Eye (tissue), 1 donor: ENCODE results near the gene PARVG.
"Not testable (repeated sequence)": the region's sequence is repeated elsewhere in the genome, so short reads cannot be mapped to it uniquely, and the experiment has no call there.

Source experiments
- DNase-seq: peaks from one replicate; pipeline ENCODE4 v3.0.0-alpha.2; 2015

The PARVG gene

DNA sequence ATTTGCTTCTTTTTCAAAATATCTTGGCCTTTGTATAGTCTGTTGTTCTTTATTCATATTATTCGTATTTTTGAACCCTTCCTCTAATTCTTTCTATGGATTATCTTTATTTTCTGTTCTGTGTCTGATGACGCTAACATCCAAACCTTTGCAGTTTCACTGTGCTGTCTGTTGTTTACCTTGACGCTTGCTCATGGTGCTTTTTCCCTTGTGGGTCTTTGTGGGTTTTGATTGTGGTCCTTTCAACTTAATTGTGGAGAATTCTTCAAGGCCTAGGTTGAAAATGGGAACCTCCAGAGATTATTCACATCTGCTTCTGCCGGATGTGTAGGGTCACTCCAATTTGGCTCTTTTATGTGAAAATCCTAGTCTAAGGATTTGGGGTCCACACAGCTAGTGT is 34.6 kb downstream of the PARVG start:
- no peak for DNase-seq

DNA sequence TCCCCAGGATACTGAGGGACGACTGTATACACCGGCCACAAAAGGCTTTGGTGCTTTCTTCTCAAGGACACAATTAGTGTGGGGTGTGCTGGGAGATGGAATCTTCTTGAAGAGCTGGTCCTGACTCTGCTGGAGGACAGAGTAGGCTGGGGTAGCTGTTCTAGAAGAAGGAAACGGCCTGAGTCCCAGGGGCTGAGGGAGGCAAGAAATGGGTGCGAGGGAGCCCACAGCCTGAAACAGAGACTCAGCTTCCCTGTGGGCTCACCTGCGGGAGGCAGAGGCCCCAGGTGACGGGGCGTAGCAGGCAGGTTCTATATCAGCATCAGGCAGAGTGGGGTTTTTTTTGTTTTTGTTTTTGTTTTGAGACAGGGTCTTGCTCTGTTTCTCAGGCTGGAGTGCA is 36.6 kb downstream of the PARVG start:
- no peak for DNase-seq

DNA sequence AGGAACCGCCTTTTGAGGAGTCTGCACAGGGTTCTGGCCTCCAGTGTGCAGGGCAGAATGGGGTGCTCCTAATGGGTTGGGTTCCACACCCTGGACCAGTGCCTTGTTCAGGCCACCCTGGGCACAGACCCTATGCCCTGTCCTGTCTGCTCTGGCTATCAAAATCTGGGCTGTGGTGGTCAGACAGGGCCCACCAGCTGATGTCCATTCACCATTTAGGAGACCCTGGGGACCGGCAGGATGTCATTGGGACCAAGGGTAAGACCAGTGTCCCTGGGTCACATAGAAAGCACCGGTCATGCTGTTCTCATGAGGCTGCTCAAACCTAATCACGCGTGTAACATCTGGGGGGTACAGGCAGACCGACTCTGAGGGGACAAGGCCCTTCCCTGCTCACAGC is 37.3 kb downstream of the PARVG start:
- DNase-seq = no peak

DNA sequence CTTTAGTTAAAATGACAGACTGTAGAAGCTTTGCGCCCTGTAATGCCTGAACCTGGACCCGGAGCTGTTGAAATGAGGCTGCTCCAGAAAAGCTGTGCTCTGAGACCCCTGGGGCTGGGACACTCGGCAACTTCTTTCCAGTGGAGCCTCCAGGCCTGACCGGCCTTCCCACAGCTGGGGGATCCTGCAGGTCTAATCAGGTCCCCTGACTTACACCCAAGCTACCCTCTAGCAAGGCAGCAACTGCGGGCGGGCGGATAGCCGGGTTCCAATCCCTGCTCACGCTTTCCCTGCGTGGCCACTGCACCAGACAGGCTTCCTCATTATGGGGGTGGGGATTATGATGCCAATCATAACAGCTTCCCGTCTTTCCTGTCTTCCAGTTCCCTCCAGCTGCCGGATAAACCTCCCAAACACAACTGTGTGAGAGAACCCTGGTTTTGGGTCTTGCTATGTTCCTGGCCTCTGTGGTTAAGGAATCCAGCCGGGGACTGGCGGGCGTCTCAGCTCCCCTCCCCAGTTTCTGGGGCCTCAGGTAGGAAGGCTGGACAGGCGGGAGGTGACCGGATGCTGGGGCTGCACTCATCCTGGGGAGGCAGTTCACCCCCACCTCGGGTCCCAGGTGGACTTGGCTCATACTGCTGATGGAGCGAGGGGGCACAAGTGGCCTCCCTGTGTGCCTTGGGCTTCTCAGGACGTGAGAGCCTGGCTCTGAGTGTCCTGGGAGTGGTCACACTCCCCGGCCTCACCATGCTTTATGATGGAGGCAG is 38.6 kb downstream of the PARVG start:
- no peak for DNase-seq

DNA sequence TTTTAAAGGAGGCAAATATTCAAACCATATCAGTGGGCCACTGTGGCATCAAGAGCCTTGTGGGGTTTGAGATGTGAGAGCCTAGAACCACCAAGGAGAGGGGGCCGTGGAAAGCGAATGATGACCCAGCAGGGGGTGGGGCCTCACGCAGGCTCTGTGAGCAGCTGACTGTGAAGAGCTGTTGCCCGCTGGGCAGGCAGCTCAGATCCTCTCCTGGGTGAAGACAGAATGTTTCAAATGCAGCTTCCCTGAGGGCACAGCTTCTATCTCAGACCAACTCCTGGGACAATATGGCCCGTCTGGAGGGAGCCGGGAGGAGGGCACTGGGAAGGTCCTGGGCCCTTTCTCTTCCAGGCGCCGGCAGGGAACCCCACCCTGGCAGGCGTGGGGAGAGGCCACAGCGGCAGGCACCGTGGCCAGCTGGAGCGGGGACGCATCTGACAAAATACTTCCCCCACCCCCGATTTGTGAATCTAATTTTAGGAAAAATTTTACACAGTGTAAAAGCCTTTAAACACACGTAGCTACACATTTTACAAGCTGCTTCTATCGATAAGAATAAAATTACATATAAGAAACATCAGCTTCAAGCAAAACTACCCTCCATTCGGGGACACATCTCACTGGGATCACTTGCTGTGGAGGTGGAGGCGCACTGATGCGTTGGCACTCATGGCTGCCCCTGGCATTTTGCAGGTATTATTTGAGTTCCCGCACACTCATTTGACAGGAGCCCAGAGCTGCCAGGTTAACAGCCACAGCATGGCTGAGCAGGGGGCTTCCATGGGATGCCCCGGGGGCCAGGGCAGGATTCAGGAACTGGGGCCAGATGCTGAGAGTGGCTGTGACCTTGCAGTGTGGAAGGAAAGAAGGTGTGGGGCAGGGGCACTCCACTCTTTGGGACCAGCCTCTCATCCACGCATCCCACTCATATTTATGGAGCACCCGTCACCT is 40.3 kb downstream of the PARVG start:
- DNase-seq = no peak

DNA sequence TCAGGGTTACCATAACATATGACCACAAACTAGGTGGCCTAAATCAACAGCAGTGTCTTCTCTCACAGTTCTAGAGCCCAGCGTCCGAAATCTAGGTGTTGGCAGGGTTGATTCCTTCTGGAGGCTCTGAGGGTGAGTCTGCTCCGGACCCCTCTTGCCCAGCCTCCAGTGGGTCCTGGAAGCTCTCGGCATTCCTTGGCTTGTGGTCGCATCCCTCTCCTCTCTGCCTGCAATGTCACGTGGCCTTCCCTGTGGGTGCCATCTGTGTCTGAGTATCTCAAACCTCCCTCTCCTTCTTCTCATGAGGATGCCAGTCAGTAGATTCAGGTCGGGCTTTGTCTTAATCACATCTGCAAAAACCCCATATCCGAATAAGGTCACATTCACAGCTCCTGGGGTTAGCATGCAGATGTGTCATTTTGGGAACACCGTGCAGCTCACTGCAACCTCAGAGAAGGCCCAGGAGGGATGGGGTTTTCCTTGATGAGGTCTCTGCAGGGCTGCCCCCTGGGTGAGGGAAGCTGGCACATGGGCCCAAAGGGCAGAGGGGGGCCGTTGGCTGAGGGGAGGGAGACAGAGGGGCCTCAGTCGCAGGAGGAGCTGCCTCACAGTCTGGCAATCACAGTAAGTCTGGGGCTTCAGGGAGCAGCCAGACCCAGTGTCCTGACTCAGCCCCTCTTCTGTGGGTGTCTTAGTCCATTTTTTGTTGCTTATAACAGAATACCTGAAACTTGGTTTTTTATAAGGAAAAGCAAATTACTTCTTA is 41.2 kb downstream of the PARVG start:
- no peak for DNase-seq

DNA sequence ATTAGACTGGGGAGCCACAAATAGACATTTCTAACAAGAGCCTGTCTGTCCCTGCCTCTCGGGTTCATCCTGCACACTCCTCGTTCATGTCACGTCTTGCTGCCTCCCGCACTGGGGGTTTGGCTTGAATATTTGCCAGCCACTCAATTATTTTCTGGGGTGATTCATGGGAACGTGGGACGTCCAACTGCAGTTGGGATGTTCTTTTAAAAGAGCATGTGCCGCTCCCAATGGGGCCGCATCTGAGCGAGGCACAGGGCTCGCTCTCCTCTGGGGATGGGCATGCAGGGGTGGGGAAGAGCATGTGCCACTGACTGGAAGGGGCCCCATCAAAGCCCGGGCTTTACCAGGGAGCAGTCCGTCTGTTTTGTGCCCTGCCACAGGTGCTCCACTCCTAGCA is 43.4 kb downstream of the PARVG start:
- peak; percentile 22 for DNase-seq

DNA sequence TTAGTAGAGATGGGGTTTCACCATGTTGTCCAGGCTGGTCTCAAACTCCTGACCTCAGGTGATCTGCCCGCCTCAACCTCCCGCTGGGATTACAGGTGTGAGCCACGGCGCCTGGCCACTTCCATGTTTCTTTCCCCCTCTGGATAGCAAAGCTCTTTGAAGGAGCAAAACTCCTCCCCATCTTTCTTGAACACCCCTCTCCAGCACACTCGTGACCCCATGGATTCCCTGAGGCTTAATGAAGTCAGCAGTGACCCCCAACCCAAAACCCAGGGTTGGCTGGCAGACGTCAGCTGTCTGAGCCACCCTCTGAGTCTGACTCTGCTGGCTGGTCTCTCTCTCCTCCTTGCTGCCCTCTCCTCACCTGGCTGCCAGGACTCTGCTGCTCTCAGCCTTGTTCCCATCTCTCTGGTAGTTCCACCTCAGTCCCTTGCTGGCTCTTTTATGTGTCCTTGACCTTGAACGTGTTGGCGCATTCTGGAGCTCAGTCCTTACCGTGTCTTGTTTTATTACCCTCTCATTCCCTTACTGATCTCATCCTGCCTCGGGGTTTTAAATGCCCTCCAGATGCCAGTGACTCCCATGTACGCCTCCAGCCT is 44.5 kb downstream of the PARVG start:
- DNase-seq = no peak

DNA sequence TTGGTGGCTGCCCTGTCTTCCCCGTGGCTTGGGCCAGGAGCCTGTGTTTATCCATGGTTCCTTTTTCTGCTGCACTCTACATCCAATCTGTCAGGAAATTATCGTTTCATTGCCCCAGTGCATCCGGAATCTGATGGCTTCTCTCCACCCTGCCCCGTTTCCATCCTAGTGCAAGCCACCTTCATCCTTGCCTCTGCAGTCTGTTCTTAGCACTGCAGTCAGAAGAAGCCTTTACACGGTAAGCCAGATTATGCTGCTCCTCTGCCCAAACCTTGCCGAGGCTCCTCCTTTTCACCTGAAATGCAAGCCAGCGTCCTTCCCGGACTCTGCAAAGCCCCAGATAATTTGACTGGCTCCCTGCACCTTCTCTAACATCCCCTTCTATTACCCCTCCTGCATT is 45.1 kb downstream of the PARVG start:
- DNase-seq = no peak

DNA sequence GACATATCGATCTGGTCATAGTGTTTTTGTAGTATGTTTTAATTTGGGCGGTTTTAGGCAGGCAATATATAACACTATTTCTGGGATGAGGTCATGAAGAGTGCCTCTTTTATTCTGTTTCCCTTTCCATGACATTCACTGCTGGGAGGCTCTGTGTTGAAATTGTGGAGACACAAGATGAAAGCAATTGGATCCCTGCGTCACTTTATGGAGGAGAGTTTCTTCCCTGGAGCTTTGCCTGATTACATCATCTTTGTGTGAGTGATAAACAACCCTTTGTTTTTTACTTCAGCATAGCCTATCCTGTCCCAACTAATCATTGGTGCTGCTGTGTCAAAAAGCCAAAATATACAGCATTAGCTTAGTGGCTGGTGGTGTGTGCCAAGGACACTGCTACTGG is 48.6 kb downstream of the PARVG start:
- DNase-seq = no peak

DNA sequence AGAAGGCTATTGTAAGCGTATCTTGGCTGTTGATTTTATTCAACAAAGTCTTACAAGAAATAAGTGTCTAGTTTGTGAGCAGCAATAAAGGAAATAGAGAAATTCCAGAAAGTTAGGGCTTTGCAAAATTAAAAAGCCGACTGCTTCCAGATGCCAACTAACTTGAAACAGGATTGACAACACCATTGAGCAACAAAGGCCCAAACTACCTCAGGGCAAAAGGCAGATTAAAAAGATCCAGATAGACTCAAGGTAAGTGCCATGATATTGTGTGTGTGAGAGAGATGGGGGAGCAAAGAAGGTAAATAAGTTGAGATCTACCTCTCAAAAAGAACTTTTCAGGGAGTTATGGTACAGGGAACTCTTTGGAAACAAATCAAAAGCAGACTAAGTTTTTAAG is 49.1 kb downstream of the PARVG start:
- no peak for DNase-seq

DNA sequence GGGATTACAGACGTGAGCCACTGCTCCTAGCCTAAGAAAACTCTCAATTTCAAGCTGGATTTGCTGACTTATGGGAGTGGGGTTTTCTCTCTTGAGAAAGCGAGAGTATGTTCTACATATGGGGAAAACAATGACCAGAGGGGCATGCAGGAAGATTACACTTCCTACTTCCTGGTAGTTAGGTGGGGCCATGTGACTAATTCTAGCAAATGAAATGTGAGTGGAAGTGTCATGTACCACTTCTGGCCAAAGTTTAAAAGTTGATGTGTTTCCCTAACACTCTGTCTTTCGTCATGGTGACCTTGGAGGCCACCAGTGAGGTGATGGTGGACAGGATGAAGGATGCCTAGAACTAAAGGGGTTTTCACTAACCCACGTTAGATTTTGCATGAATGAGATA is 50.5 kb downstream of the PARVG start:
- no peak for DNase-seq

DNA sequence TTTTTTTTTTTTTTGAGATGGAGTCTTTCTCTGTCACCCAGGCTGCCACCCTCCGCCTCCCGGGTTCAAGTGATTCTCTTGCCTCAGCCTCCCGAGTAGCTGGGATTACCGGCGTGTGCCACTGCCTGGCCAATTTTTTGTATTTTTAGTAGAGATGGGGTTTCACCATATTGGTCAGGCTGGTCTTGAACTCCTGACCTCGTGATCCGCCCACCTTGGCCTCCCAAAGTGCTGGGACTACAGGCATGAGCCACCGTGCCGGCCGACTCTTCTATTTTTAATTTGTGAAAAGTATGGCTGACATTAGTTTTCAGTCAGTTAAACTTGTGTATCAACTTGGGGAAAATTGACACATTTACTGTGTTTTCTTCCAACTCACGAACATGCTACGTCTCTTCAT is 53.6 kb downstream of the PARVG start:
- not testable (repeated sequence) for DNase-seq

DNA sequence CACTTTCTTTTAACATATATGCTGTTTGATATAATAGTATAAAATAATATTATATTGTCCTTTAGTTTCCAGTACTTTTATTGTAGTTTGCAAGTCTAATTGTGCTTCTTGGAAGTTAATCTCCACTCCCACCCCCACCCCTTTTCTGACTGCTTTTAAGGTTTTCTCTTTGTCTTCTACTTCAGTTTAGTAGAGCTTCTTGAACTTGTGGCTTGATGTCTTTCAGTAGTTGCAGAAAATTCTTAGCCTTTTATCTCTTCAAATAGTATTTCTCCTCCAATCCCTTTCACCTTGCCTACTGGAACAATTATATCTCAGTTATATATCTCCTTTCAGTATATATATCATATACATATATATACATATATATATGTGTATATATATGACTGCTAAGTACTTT is 56.6 kb downstream of the PARVG start:
- no peak for DNase-seq

DNA sequence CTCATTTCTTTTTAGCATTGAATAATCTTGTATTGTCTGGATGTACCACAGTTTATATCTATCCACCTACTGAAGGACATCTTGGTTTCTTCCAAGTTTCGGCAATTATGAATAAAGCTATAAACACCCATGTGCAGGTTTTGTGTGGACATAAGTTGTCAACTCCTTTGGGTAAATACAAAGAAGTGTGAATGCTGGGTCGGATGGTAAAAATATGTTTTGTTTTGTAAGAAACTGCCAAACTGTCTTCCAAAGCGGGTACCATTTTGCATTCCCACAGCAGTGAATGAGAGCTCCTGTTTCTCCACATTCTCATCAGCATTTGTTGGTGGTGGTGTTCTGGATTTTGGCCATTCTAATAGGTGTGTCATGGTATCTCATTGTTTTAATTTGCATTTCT is 60.4 kb downstream of the PARVG start:
- DNase-seq = not testable (repeated sequence)

DNA sequence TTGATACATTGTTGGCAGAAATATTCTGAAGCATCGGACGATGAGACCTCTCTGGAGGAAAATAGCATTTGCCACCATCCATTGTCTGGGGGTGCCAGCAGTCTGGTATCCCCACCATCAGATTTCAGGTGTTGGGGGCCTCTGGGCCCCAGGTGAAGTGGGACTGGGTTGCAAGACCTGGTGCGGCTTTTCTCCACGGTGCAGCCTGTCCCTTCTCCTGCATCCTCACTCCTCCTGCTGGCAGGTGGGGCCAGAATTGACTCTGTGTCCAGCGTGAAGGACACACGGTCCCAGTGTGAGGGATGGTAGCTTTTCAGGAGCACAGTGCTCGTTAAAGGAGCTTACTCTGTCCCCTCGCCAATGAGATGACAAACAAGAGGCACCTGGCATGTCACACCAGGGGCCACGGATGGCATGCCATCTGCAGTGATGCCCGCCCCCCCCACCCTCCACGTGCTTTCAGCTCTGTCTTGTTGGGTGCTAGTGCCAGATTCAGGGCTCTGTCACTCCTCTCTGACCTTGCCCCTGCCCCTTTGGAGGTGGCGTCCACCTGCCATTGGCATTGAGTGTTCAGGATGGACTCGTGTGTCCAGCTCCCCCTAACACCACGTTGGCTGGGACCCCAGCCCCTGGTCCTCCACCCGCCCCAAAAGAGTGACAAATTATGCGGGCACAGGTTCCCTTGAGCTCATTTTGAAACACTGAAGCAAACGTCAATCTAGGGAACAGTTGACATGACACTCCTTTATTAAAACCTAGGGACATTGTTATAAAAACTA is 62.4 kb downstream of the PARVG start:
- DNase-seq = no peak

DNA sequence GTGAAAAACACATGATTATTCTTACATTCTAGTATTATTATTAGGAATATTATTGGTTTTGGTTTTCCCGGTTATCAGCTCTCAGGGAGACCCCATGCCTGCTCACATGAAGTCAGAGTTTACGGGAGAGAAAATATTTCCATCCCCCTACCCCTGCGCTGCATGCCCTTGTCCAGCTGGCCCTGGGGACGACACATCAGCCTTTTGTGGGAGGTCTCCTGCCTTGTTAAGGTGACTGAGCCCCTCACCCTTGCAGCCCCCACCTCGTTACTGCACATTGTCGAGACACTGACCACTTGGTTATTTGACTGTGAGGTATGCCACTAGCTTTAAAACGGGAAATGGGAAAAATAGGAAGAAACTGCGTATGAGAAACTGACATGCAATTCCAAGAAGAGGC is 63.0 kb downstream of the PARVG start:
- no peak for DNase-seq

DNA sequence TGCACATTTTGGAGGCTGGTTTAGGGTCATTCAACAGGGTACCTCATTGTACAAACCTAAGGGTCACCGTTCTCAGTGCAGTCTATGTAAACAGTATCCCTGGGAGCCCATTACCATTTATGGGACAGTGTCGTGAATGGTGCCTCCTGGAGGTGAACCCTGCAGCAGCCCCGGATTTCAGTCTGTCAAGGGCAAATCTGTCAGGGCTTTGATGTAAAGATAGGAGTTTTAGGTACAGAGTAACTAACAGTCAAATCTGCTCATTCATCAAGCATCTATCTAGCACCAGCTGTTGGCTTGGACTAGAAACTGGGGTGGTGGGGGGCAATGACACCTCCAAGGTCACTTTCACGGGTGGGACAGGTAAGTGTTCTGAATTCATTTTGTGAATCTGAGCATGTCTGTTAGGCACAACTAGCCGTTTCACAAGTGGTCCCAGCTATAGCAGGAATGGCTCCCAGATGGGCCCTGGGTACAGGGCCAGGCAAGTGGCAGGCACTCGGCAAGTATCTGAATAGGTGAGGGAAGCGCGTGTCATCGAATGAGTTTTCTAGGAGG is 63.6 kb downstream of the PARVG start:
- DNase-seq = no peak

DNA sequence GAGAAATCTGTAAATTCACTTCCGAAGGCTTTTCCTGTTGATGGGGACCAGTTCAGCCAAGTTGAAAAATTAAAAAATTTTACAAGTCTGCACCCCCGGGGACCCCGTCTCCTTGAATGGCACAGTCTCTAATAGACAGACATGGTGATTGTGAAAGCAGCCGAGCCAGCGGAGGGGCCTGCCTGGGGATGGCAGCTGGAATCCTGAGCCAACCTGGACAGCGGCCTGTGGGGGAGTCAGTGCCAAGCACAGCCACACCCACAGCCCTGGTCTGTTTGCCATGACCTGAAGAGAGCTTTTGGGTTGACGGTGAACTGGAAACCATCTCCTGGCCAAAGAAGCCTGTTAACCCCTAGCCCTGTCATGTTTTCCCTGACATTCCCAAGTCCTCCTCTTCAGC is 64.7 kb downstream of the PARVG start:
- DNase-seq = no peak

DNA sequence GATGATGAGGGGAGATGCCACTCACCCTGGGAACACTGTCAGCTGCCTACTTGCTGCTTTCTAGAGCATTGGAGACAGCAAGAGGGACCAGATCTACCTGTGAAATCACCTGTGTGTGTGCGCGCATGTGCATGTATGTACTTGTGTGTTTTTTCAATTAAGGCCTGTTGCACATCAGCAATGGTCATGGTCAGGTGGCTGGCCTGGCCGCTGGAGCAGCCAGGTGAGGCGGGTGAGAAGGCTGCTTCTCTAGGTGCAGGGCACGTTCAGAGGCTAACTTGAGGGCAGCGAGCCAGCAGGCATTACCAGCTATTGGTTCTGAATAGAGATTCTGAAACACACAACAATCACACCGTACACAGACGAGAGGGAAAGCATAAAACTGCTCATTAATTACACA is 65.1 kb downstream of the PARVG start:
- DNase-seq = no peak

DNA sequence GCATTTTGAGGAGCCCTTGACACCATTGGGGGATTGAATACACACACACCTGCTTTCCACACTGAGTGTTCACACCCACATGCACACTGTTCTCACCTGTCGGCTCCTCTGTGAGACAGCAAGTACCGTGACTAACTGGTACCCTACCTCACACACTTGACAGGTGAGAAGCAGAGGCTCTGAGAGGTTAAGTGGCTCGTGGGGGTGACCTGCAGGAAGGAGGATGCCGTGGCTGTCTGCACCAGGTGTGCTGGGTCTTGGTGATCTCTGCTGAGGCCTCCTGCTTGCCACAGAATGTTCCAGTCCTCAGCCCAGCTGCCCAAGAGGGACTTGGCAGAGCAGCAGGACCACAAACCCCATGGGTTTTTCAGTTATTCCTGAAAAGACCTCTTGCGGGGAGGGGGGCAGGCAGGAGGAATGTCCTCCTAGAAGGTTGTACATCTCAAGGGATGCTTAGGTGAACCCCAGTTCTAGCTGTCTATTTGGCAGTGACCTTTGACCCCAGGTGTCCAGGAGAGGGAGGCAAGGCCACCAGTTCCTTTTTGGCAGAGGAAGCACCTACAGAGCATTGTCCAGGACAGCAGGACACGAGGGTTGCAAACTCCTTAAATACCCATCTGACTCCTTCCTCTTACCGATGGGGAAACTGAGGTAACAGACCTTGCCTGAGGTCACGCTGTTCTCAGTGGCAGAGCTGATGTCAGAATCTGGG is 66.0 kb downstream of the PARVG start:
- DNase-seq = no peak
